ENCODE data around the gene SH3GL1.

Gene SH3GL1

DNA sequence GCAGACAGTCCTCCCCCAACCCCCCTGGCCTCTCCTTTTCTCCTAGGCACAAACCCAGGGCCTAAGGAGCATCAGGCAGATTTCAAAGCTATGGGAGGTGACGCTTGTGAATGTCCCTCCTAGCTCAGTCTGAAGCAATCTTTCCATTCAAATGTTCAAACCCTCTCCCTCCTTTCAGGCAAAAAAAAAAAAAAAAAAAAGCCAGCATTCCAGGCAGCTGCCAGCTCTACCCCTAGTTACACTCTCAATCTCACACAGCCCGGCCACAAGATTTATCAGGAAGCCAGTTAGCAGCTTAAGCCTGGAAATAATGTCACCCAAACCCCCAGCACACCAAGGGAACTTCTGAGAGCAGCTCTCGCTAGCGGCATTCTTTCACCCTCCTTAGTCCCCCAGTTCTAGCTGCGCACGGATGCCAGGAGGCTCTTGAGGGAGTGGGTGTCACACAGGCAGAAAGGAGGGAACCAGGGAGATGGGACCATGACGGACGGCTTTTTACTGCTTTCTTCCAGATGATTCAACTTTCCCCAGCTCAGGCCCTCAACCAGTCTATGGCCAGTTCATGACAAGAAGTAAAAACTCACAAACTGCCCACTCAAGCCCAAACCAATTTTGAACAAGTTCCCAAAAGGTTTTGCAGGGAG, 6.3 kb downstream of the SH3GL1 start:
- no peaks in the 10 kb centered on the region for H3K27me3 Mint-ChIP-seq
- H3K27ac Mint-ChIP-seq = peak overlapping the region; percentile 12
- H3K4me1 Mint-ChIP-seq (ENCODE audit: low read depth) = peaks cover 72% of the 10 kb centered on the region
- H3K36me3 Mint-ChIP-seq (ENCODE audit: low read depth) = peaks cover 71% of the 10 kb centered on the region
- H3K9me3 Mint-ChIP-seq = no peaks in the 10 kb centered on the region
- no peak for DNase-seq
- H3K4me3 Mint-ChIP-seq = no peak overlapping the region

DNA sequence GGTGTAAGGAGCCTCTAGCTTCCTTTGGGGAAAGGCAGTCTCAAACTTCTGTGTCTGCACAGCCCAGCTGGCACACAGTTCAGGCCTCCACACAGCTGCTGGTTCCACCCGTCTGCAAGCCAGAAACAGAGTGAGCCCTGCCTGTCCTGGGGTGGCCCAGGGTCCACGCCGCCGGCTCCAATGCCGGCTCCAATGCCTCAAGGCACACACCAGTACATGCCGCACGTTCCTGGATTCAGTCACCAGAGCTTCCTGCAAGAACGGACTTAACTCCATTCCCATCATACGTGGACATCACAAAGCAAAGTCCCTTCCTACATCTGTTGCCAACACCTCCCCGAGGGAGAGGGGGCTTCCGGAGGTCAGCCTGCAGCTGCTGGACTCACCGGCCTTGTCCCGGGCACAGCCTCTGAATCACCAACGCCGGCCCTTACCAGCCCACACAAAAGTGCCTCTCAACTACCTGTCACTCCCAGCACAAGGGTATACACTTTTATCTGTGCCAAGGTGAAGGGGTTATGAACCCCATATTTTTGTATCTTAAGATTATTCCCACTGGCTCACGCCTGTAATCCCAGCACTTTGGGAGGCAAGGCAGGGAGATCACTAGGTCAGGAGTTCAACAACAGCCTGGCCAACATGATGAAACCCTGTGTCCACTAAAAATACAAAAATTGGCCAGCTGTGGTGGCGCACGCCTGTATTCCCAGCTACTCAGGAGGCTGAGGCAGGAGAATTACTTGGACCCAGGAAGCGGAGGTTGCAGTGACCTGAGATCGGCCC, 8.5 kb downstream of the SH3GL1 start:
- no peaks in the 10 kb centered on the region for H3K9me3 Mint-ChIP-seq
- H3K4me3 Mint-ChIP-seq = no peak overlapping the region
- peaks cover 72% of the 10 kb centered on the region for H3K36me3 Mint-ChIP-seq (ENCODE audit: low read depth)
- no peak for DNase-seq
- no peaks in the 10 kb centered on the region for H3K27me3 Mint-ChIP-seq
- H3K4me1 Mint-ChIP-seq (ENCODE audit: low read depth) = peaks cover 56% of the 10 kb centered on the region
- H3K27ac Mint-ChIP-seq = peak overlapping the region; percentile 47

DNA sequence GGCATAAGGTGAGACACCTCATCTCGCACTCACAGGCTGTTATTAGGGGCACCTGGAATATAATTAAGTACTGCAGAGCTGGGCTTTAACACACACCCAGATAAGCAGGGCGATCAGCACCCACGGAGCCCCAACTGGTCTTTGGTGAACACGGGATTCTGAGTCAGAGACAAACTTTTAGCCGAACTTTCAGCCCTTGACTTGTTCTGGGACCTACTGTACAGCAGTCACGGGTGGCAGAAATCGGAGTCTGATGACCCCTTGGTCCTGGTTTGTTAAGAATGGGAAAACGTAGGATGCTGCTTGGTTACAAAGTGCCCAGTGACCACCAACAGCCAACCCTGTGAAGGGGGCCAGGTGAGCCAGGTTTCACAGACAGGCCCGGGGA, 9.0 kb downstream of the SH3GL1 start:
- Mint-ChIP-seq H3K36me3 (ENCODE audit: low read depth) (peaks cover 66% of the 10 kb centered on the region), H3K27me3 (no peaks in the 10 kb centered on the region), H3K27ac (peak overlapping the region; percentile 65), H3K4me1 (ENCODE audit: low read depth) (peaks cover 50% of the 10 kb centered on the region), H3K4me3 (no peak overlapping the region), H3K9me3 (no peaks in the 10 kb centered on the region)
- no peak for DNase-seq

DNA sequence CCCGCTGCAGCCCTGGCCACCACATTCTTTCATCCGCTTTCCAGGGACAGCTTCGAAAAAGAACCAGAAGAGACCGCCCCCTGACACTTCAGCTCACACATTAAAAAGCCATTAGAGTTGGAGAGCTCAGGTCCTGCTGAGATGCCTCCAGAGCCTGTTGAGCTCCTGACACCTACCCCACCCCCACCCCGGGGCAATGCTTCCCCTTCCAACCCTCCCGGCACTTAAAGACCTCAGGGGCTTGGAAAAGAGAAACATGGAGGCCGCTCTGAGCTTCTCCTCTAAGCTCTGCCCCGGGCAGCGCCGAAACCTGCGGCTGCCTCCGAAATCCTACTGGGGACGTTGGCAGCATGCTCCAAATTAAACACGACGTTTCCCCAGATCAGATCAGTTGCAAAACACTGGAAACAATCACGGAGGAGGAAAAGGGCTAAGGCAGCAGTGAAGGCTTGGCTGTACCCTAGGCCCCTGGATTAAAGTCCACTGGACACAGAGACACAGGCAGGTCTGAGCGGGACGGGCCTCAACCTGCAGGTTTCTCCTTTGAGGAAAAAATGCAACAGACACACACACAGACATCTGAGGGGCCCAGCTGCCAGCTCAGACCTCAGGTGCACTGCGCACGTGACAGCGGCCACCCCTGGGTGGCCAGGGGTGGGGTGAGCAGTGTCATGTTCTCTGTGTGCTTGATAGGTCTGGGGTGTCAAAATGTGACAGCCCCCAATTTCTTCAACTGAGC, 9.6 kb downstream of the SH3GL1 start:
- no peak for DNase-seq
- H3K36me3 Mint-ChIP-seq (ENCODE audit: low read depth) = peaks cover 67% of the 10 kb centered on the region
- H3K4me1 Mint-ChIP-seq (ENCODE audit: low read depth) = peaks cover 47% of the 10 kb centered on the region
- no peak overlapping the region for H3K4me3 Mint-ChIP-seq
- no peaks in the 10 kb centered on the region for H3K9me3 Mint-ChIP-seq
- H3K27ac Mint-ChIP-seq = peak overlapping the region; percentile 65
- H3K27me3 Mint-ChIP-seq = no peaks in the 10 kb centered on the region

DNA sequence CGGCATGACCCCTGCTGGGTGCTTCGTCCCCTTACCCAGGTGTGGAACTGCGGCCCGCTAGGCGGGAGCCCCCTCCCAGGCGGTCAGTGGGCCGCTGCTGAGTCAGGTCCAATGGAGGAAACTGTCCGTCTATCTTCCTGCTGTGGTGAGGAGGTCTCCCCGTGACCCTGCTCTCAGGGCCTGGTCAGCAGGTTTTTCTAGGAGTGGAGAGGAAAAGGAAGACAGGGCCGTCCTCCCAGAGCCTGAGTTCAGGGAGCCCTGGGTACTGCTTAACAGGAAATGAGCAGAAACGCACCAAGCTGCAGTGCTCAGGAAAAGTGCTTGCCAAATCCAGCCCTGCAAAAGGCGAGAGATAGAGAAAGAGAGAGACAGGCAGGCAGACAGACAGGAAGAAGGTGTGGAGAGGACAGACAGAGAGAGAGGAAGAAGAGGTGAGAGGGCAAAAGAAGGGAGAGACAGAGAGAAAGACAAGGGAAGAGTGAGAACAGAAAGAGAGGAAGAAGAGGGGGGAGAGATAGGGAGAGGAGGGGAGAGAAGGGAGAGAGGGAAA, 10.3 kb downstream of the SH3GL1 start:
- Mint-ChIP-seq H3K4me3 (no peak overlapping the region), H3K36me3 (ENCODE audit: low read depth) (peaks cover 68% of the 10 kb centered on the region), H3K27me3 (no peaks in the 10 kb centered on the region), H3K9me3 (no peaks in the 10 kb centered on the region), H3K4me1 (ENCODE audit: low read depth) (peaks cover 43% of the 10 kb centered on the region), H3K27ac (peak overlapping the region; percentile 65)
- no peak for DNase-seq

DNA sequence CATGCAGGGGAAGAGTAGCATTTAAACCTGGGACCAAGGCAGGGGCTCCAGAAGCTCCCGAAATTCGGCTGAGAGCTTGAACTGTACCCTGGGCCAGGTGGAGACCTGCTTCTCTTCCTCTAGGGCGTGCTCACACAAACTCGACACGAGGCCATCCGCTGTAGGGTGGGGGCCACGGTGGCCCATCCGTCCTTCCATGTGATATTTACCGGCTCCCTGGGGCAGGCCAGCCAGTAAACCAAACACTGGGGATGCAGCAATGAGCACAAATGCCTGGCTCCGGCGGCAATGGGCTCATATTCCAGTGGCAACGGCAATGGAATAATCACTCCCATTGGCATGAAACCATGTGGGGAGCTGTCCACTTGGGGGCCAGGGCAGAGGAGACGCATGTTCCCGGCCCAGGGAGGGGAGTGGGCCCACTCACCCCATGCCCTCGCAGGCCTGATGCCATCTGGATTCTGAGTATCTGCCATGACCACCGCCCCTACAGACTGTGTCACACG, 10.8 kb downstream of the SH3GL1 start:
- Mint-ChIP-seq H3K36me3 (ENCODE audit: low read depth) (peaks cover 67% of the 10 kb centered on the region), H3K27me3 (no peaks in the 10 kb centered on the region), H3K27ac (no peak overlapping the region), H3K4me3 (no peak overlapping the region), H3K4me1 (ENCODE audit: low read depth) (peaks cover 38% of the 10 kb centered on the region), H3K9me3 (no peaks in the 10 kb centered on the region)
- DNase-seq = no peak

DNA sequence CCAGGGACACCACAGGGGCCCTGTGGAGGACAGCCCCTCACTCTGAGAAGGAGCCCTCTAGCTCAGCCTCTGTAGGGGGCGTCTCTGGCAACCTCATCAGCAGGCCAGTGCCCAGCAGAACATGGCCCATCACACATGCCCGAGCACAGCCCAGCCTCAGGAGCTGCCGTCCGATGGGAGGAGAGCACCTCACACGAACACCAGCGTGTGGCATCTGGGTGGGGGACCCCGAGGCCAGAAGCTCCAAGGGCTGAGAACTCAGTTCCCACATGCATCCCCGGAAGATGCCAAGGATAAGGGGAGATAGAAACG, 11.3 kb downstream of the SH3GL1 start:
- peaks cover 33% of the 10 kb centered on the region for H3K4me1 Mint-ChIP-seq (ENCODE audit: low read depth)
- no peak overlapping the region for H3K4me3 Mint-ChIP-seq
- DNase-seq = no peak
- H3K27ac Mint-ChIP-seq = peak overlapping the region; percentile 46
- H3K36me3 Mint-ChIP-seq (ENCODE audit: low read depth) = peaks cover 63% of the 10 kb centered on the region
- H3K9me3 Mint-ChIP-seq = no peaks in the 10 kb centered on the region
- H3K27me3 Mint-ChIP-seq = no peaks in the 10 kb centered on the region

DNA sequence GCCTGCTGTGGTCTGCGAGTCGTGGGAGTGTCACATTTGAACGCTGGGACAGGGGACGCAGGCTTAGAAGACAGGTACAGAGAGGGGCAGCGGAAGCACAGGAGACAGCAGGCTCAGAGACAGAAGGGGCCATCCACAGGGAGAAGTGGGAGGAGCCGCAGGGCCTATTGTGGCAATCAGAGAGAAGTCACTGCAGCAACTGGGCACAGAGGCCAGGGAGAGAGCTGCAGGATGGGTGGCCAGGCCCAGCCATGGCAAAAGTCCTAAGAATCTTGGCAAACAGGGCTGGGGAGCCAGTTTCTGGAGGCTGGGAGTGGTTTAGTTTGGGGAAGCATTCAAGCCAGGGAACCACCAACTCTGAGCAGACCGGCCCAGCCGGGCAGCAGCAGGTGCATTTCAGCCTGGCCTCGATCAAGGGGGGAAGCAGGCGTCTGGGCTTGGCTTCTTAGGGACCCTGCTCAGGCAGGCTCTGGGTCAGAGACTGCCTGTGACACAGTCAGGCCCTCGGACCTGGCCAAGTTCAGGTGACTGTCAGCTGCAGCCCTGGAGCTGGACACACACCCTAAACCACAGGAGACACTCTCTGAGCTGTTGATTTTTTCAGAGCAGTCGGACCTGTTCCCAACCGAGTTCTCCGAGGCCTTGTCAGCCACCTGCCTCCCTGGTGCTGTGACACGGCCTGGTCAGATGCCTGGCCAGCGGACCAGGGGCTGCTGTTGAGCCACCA, 11.8 kb downstream of the SH3GL1 start:
- H3K27ac Mint-ChIP-seq = peak overlapping the region; percentile 46
- peaks cover 33% of the 10 kb centered on the region for H3K4me1 Mint-ChIP-seq (ENCODE audit: low read depth)
- H3K9me3 Mint-ChIP-seq = no peaks in the 10 kb centered on the region
- no peak overlapping the region for H3K4me3 Mint-ChIP-seq
- H3K27me3 Mint-ChIP-seq = no peaks in the 10 kb centered on the region
- no peak for DNase-seq
- peaks cover 66% of the 10 kb centered on the region for H3K36me3 Mint-ChIP-seq (ENCODE audit: low read depth)

DNA sequence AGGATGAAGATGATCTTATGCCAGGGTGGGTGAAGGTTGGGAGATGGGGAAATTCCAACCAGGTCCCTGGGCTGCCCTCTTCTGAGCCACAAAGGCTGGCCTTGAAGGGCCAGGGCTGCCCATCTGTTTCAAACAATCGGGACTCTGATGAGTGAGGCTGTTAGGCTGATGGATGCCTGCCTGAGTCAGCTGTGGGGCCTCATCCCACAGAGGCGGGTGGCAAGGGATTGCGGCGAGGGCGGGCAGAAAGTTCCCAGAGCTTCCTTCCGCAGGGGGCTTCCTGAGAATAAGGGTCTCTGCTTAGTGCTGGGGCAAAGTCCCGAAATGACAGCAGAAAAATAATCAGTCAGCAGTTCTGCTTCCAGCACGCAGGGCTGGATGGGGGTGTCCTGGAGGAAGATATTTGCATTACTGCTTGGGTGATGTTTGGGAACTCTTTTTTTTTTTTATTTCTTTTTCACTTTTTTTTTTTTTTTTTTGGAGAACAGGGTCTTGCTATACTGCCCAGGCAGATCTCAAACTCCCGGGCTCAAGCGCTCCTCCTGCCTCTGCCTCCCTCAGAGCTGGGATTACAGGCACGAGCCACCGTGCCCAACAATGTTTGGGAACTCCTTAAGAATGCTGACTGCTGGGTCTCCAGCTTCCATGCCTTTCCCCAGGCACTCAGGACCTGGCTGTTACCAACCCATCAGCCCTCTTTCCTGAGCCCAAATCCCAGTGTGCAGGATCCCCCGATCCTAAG, 14.1 kb downstream of the SH3GL1 start:
- Mint-ChIP-seq H3K36me3 (ENCODE audit: low read depth) (peaks cover 56% of the 10 kb centered on the region), H3K9me3 (no peaks in the 10 kb centered on the region), H3K4me1 (ENCODE audit: low read depth) (peaks cover 30% of the 10 kb centered on the region), H3K27me3 (no peaks in the 10 kb centered on the region), H3K27ac (peak overlapping the region; percentile 26), H3K4me3 (no peak overlapping the region)
- DNase-seq = no peak

DNA sequence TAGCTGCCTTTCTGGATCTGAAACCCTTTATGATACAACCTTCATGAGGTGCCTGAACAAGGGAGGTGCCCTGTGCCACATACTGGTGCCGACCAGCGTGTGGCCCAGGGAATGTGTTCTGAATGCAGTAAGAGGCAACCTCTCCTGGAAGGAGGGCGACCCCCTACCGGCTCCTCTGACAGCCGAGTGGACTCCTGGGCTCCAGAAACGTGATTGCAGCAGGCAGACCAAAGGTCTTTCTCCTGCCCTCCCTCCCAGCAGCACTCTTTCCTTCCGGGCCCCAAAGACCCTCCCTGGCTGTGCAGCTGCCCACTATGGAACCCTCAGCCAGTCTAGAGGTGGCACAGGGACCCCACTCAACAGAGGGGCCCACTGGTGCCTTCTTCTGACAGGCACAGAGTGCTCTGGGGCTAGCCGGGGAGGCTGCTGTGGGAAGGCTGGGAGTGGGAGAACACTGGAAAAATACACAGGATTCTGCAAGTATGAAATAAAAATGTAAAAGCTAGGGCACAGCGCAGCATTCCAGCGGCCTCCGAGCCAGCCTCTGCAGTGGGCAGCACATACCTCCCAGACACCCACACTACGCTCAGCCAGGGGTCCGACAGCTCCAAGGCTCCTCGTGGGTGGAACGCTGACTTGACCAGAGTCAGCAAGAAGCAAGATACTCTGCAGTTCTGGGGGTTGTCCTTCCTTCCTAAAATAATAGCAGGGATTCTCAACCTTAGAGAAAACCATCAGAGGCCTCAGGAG, 14.9 kb downstream of the SH3GL1 start:
- peak overlapping the region; percentile 26 for H3K27ac Mint-ChIP-seq
- H3K4me3 Mint-ChIP-seq = no peak overlapping the region
- no peaks in the 10 kb centered on the region for H3K9me3 Mint-ChIP-seq
- no peaks in the 10 kb centered on the region for H3K27me3 Mint-ChIP-seq
- peaks cover 50% of the 10 kb centered on the region for H3K36me3 Mint-ChIP-seq (ENCODE audit: low read depth)
- DNase-seq = no peak
- peaks cover 29% of the 10 kb centered on the region for H3K4me1 Mint-ChIP-seq (ENCODE audit: low read depth)

DNA sequence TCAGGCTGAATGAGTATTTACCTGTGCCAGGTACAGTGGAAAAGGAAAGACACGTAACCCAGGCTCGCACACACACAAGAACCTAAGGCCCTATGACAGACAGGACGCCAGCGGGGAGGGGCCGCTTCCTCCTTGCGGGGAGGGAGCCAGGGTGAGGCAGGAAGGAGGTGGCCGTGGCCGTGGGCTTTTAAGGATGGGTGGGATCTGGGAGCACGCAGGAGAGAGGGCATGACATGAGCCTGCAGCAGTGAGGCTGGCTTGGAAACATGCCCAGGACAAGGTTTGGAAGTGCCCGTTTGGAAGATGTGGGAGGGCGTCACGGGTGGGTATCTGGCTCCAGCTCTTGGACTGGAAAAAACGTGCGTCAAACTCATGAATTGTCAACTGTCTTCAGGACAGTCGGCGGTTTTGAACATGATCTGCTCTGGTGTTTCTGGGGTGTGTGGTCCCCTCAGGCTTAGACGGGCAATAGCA, 20.1 kb downstream of the SH3GL1 start:
- H3K9me3 Mint-ChIP-seq = no peaks in the 10 kb centered on the region
- peaks cover 60% of the 10 kb centered on the region for H3K4me1 Mint-ChIP-seq (ENCODE audit: low read depth)
- peak overlapping the region; percentile 87 for H3K27ac Mint-ChIP-seq
- H3K27me3 Mint-ChIP-seq = no peaks in the 10 kb centered on the region
- H3K36me3 Mint-ChIP-seq (ENCODE audit: low read depth) = peaks cover 36% of the 10 kb centered on the region
- DNase-seq = peak; percentile 60
- peak overlapping the region; percentile 55 for H3K4me3 Mint-ChIP-seq

DNA sequence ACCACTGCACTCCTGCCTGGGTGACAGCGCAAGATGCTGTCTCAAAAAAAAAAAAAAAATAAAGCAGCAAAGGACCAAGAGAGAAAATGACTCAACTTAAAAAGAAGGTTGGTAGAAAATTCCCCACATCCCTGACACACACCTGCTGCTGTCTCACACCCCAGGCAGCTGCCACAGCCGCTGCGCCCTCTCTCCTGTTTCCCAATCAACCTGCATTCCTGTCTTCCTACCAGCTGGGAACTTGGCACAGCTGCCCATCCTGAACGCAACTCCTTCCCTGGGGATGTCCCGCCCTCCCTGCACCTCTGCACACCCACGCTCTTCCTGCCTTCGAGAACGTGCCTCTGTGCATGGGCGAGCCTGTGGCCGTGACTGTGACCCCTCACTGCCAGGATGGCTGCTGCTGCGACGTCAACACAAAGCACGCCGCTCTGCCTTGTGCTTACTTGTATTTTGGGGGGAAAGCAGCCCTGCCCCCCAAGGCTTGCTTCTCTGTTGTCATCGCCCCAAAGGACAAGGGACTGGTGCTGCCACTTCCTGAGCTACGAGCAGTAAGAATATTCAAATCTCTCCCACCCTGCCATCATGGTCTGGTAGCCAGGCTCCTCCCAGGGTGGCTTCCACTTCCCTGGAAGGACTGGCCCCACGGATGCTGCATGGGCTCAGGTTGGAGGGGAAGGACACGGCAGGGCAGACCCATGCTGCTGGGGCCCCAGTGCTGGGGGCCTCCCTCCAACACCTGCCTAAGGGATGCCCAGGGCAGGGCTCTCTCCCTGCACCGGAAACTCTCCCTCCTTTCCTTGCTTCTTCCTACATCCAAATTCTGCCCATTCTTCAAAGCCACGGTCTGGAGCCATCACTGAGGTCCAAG, 20.7 kb downstream of the SH3GL1 start:
- Mint-ChIP-seq H3K27me3 (no peaks in the 10 kb centered on the region), H3K36me3 (ENCODE audit: low read depth) (peaks cover 31% of the 10 kb centered on the region), H3K9me3 (no peaks in the 10 kb centered on the region), H3K4me3 (peak overlapping the region; percentile 55), H3K27ac (peak overlapping the region; percentile 87), H3K4me1 (ENCODE audit: low read depth) (peaks cover 60% of the 10 kb centered on the region)
- peak; percentile 58 for DNase-seq
